Measurements from ENCODE around the gene KRT6B.

DNA sequence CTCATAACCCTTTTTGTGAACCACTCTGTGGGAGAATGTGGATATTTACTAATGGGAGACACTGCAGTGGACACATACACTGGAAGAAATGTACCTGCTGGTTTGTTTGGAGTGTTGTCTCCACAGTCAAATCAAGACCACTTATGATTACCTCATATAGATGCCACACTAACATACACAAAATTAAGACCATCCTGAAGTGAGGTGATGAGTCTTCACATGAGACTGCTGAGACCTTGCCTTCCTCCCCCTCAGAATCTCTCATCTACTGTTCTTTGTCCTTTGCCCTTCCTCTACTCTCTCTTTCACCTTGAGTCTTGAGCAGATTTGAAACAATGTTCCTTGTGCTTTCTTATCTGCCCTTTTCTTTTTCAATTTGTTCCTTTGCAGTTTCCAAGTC is 36.8 kb upstream of the KRT6B start:
- TF ChIP-seq CTCF (IDR thresholded peaks at IDR 0.05) (no peak), POLR2A (IDR thresholded peaks at IDR 0.05) (no peak), POLR2AphosphoS5 (IDR thresholded peaks at IDR 0.05) (no peak), EP300 (IDR thresholded peaks at IDR 0.05) (no peak)

All from sigmoid colon (tissue), 4 donors.